NB4 (cell line): ENCODE data around the gene ZDHHC13.

Source experiments
- CTCF ChIP-seq: IDR thresholded peaks from one replicate; pipeline ENCODE4 v1.5.1; 2012; ENCODE audit warnings: low read depth, low read length
- MAX ChIP-seq: IDR thresholded peaks from 2 replicates; pipeline ENCODE4 v1.6.1; 2011; ENCODE audit warnings: low read depth, low read length
- MYC ChIP-seq: IDR thresholded peaks from 2 replicates; pipeline ENCODE4 v1.6.1; 2011; ENCODE audit warnings: low read depth, low read length
- POLR2A ChIP-seq: IDR thresholded peaks from 2 replicates; pipeline ENCODE4 v1.6.1; 2011; ENCODE audit warnings: mild to moderate bottlenecking; ENCODE audit not compliant: insufficient read length; ENCODE audit errors: extremely low read depth

- TF ChIP-seq MYC = no peak
- no peak for TF ChIP-seq POLR2A
- TF ChIP-seq MAX = no peak
- peak; percentile 92 for TF ChIP-seq CTCF
Observed at GRCh38 chr11:19076744-19077589, 40.0 kb upstream of the ZDHHC13 start.
